H9 (cell line): ENCODE measurements around the gene BHLHA9. TPM values are rescaled to one million over a fixed set of nuclear protein-coding genes. Genes with fewer than 3 reads are reported as not detected.

Experiments
- DNase-seq: peaks from one replicate; pipeline ENCODE4 v3.0.0-alpha.2; 2017
- H2AFZ ChIP-seq: one replicate; pipeline ENCODE4 v1.6.1; 2013; ENCODE audit warnings: mild to moderate bottlenecking, low read length, control low read depth, moderate library complexity
- H2AK5ac ChIP-seq: 2 replicates; pipeline ENCODE4 v1.6.1; 2013; ENCODE audit warnings: low read length, control low read depth, mixed read lengths; ENCODE audit not compliant: insufficient read length
- H2BK120ac ChIP-seq: one replicate; pipeline ENCODE4 v1.6.1; 2013; ENCODE audit warnings: low read depth, mild to moderate bottlenecking, low read length, control low read depth, inconsistent platforms; ENCODE audit not compliant: poor library complexity, severe bottlenecking
- H2BK12ac ChIP-seq: 2 replicates; pipeline ENCODE4 v1.6.1; 2013; ENCODE audit warnings: low read length, control low read depth, mixed read lengths, low read depth; ENCODE audit not compliant: insufficient read length
- H2BK15ac ChIP-seq: 2 replicates; pipeline ENCODE4 v1.6.1; 2013; ENCODE audit warnings: low read depth, low read length, control low read depth
- H2BK20ac ChIP-seq: one replicate; pipeline ENCODE4 v1.6.1; 2013; ENCODE audit warnings: low read depth, mild to moderate bottlenecking, low read length, control low read depth, inconsistent platforms; ENCODE audit not compliant: poor library complexity, severe bottlenecking
- H2BK5ac ChIP-seq: 2 replicates; pipeline ENCODE4 v1.6.1; 2013; ENCODE audit warnings: low read length, control low read depth, mixed read lengths; ENCODE audit not compliant: insufficient read length
- H3K14ac ChIP-seq: 2 replicates; pipeline ENCODE4 v1.6.1; 2013; ENCODE audit warnings: low read length, control low read depth; ENCODE audit not compliant: insufficient read depth
- H3K18ac ChIP-seq: 2 replicates; pipeline ENCODE4 v1.6.1; 2013; ENCODE audit warnings: low read depth, mild to moderate bottlenecking, mixed read lengths, low read length, control low read depth; ENCODE audit not compliant: insufficient read length
- H3K23ac ChIP-seq: 2 replicates; pipeline ENCODE4 v1.6.1; 2013; ENCODE audit warnings: low read length, control low read depth, mixed read lengths, low read depth; ENCODE audit not compliant: insufficient read length
- H3K23me2 ChIP-seq: 2 replicates; pipeline ENCODE4 v1.6.1; 2013; ENCODE audit warnings: low read depth, mild to moderate bottlenecking, mixed read lengths, low read length, control low read depth; ENCODE audit not compliant: insufficient read length, poor library complexity, severe bottlenecking
- H3K27ac ChIP-seq: 2 replicates; pipeline ENCODE4 v1.5.1; 2013; ENCODE audit warnings: low read length, control low read depth, mixed read lengths, low read depth; ENCODE audit not compliant: insufficient read length
- H3K27me3 ChIP-seq: 2 replicates; pipeline ENCODE4 v1.6.1; 2013; ENCODE audit warnings: low read length, control low read depth, inconsistent platforms; ENCODE audit not compliant: insufficient read depth
- H3K4ac ChIP-seq: 2 replicates; pipeline ENCODE4 v1.6.1; 2013; ENCODE audit warnings: low read depth, mild to moderate bottlenecking, control low read depth, inconsistent platforms, low read length, moderate library complexity
- H3K4me1 ChIP-seq: 2 replicates; pipeline ENCODE4 v1.6.1; 2013; ENCODE audit warnings: low read length, control low read depth, inconsistent platforms; ENCODE audit not compliant: insufficient read depth
- H3K4me2 ChIP-seq: 2 replicates; pipeline ENCODE4 v1.6.1; 2013; ENCODE audit warnings: low read length, control low read depth, mixed read lengths; ENCODE audit not compliant: insufficient read length, insufficient read depth
- H3K56ac ChIP-seq: 2 replicates; pipeline ENCODE4 v1.6.1; 2013; ENCODE audit warnings: low read depth, mild to moderate bottlenecking, mixed read lengths, low read length, control low read depth; ENCODE audit not compliant: insufficient read length
- H3K79me1 ChIP-seq: 2 replicates; pipeline ENCODE4 v1.6.1; 2013; ENCODE audit warnings: low read depth, mild to moderate bottlenecking, moderate library complexity, low read length, control low read depth, inconsistent platforms; ENCODE audit not compliant: insufficient read depth, poor library complexity, severe bottlenecking
- H3K79me2 ChIP-seq: 2 replicates; pipeline ENCODE4 v1.6.1; 2013; ENCODE audit warnings: low read length, control low read depth, inconsistent platforms; ENCODE audit not compliant: insufficient read depth
- H3K9ac ChIP-seq: 2 replicates; pipeline ENCODE4 v1.6.1; 2013; ENCODE audit warnings: low read length, control low read depth, mixed read lengths; ENCODE audit not compliant: insufficient read length; ENCODE audit errors: extremely low read depth
- H3K9me3 ChIP-seq: one replicate; pipeline ENCODE4 v1.6.1; 2013; ENCODE audit warnings: low read depth, low read length, inconsistent platforms; ENCODE audit not compliant: control insufficient read depth
- H3T11ph ChIP-seq: one replicate; pipeline ENCODE4 v1.6.1; 2013; ENCODE audit warnings: mild to moderate bottlenecking, low read length, control low read depth, inconsistent platforms
- H4K20me1 ChIP-seq: one replicate; pipeline ENCODE4 v1.6.1; 2013; ENCODE audit not compliant: control insufficient read depth, insufficient read length, insufficient read depth
- H4K5ac ChIP-seq: 2 replicates; pipeline ENCODE4 v1.6.1; 2013; ENCODE audit warnings: low read depth, mild to moderate bottlenecking, mixed read lengths, low read length, control low read depth; ENCODE audit not compliant: insufficient read length
- H4K8ac ChIP-seq: replicated peaks from 2 replicates; pipeline ENCODE4 v1.6.1; 2013; ENCODE audit warnings: low read length, control low read depth, mixed read lengths, low read depth; ENCODE audit not compliant: insufficient read length
- H4K91ac ChIP-seq: 2 replicates; pipeline ENCODE4 v1.6.1; 2013; ENCODE audit warnings: low read depth, mild to moderate bottlenecking, moderate library complexity, mixed read lengths, low read length, control low read depth; ENCODE audit not compliant: insufficient read length
- H3K27ac Mint-ChIP-seq, 3 experiments: 2 replicates in 2 of 3; 3 replicates in 1 of 3; pipeline ENCODE4 v1.8.0; 2020 to 2021; ENCODE audit warnings: mixed read lengths in 3 of 3, mild to moderate bottlenecking in 1 of 3, moderate library complexity in 1 of 3
- H3K27me3 Mint-ChIP-seq: 2 replicates; pipeline ENCODE4 v1.8.0; 2021; ENCODE audit warnings: low read depth, mild to moderate bottlenecking, moderate library complexity, mixed read lengths
- H3K36me3 Mint-ChIP-seq, 3 experiments: 2 replicates in 2 of 3; 3 replicates in 1 of 3; pipeline ENCODE4 v1.8.0; 2020 to 2021; ENCODE audit warnings: low read depth in 3 of 3, mixed read lengths in 3 of 3; ENCODE audit not compliant: insufficient read depth in 1 of 3
- H3K4me1 Mint-ChIP-seq, 2 experiments: 2 replicates each; pipeline ENCODE4 v1.8.0; 2020; ENCODE audit warnings: mixed read lengths in 2 of 2
- H3K4me3 Mint-ChIP-seq, 2 experiments: 2 replicates in 1 of 2; 3 replicates in 1 of 2; pipeline ENCODE4 v1.8.0; 2020 to 2021; ENCODE audit warnings: mild to moderate bottlenecking in 2 of 2, mixed read lengths in 2 of 2, moderate library complexity in 1 of 2
- H3K9me3 Mint-ChIP-seq, 2 experiments: 2 replicates in 1 of 2; 3 replicates in 1 of 2; pipeline ENCODE4 v1.8.0; 2020; ENCODE audit warnings: mild to moderate bottlenecking in 2 of 2, mixed read lengths in 2 of 2, moderate library complexity in 1 of 2
- WGBS: extraction: QIAGEN DNeasy Blood & Tissue Kit; methylation state at CpG from one replicate; pipeline ENCODE4 v1.1.7; 2013; ENCODE audit warnings: missing lambda C conversion rate, low lambda C conversion rate, mixed read lengths; ENCODE audit not compliant: insufficient read length; ENCODE audit errors: extremely low coverage; 5-methylcytosine and 5-hydroxymethylcytosine counted together
- total RNA-seq: library from RNA; stranded (reverse); gene quantifications from 2 replicates; pipeline ENCODE4 v1.2.1, GENCODE V29; 2021
- TF ChIP-seq, protein P1 (sequence below): fragments of 200-600 bp; sonication (generic); conservative IDR thresholded peaks from 3 replicates; pipeline ENCODE4 v1.8.0; 2021; ENCODE audit warnings: antibody characterized with exemption, mild to moderate bottlenecking

The BHLHA9 gene
- total RNA-seq, 1 experiment from 2014 or later, result not detected

DNA sequence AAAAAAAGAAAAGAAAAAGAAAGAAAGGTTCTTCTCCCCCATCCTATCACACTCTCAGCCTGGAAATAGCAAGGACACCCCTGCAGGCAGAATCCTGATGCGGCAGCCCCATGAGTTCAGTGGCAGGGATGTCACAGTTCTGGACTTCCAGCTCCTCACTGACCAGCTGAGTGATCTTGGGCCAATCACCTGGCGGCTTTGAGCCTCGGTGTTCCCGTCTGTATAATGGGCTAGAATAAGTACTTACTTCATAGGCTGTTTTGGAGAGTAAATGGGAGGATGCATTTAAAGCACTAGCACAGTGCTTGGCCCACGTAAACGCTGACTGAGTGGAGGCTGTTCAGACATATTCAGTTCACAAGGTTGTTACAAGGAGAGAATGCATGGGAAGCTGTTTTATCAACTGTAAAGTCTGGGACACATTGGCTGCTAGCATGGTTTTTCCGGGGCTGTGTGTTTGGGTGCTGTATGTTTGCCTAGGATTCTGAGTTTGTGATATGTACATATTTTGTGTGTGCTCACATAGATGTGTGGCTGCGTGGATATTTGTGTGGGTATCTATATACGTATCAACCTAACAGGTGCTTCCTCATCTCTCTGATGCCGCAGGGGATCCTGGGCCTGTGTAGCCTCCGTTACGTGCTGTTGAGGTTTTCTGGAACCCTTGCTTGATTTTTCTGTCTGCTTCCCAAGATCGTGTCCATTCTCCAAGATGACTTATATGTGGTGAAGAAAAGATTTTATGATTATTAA, 3.4 kb downstream of the BHLHA9 start:
- TF ChIP-seq, protein P1, sequence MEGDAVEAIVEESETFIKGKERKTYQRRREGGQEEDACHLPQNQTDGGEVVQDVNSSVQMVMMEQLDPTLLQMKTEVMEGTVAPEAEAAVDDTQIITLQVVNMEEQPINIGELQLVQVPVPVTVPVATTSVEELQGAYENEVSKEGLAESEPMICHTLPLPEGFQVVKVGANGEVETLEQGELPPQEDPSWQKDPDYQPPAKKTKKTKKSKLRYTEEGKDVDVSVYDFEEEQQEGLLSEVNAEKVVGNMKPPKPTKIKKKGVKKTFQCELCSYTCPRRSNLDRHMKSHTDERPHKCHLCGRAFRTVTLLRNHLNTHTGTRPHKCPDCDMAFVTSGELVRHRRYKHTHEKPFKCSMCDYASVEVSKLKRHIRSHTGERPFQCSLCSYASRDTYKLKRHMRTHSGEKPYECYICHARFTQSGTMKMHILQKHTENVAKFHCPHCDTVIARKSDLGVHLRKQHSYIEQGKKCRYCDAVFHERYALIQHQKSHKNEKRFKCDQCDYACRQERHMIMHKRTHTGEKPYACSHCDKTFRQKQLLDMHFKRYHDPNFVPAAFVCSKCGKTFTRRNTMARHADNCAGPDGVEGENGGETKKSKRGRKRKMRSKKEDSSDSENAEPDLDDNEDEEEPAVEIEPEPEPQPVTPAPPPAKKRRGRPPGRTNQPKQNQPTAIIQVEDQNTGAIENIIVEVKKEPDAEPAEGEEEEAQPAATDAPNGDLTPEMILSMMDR, result no peak
- no peak overlapping the region for H3K4me3 Mint-ChIP-seq
- H3K36me3 Mint-ChIP-seq, result no peaks in the 10 kb centered on the region

More for the DNA sequence above, 3.4 kb downstream of the BHLHA9 start:
- H4K5ac ChIP-seq, result no peak overlapping the region
- H3K56ac ChIP-seq, result no peak overlapping the region
- no peak overlapping the region for H2AK5ac ChIP-seq
- H3K4me2 ChIP-seq, result no peak overlapping the region
- no peaks in the 10 kb centered on the region for H3K4me1 ChIP-seq
- H2BK12ac ChIP-seq, result no peak overlapping the region
- H3K79me1 ChIP-seq, result no peaks in the 10 kb centered on the region
- no peak overlapping the region for H4K91ac ChIP-seq
- H3T11ph ChIP-seq, result no peak overlapping the region
- H3K23ac ChIP-seq, result no peak overlapping the region
- H2BK5ac ChIP-seq, result no peak overlapping the region
- H2BK20ac ChIP-seq, result no peak overlapping the region
- H3K9me3 ChIP-seq, result no peaks in the 10 kb centered on the region
- H3K18ac ChIP-seq, result no peak overlapping the region
- H3K27ac ChIP-seq, result no peak overlapping the region
- no peak overlapping the region for H2BK120ac ChIP-seq
- no peak overlapping the region for H3K4ac ChIP-seq
- H2AFZ ChIP-seq, result no peak overlapping the region
- Mint-ChIP-seq H3K27me3 (peaks cover 18% of the 10 kb centered on the region), H3K4me1 (peaks cover 0 to 4% of the 10 kb centered on the region in 2 experiments; a peak in 2 of 4 replicates), H3K9me3 (no peaks in the 10 kb centered on the region; a peak in 1 of 5 replicates), H3K27ac (no peak overlapping the region)
- H4K8ac ChIP-seq, result no peak overlapping the region
- H3K79me2 ChIP-seq, result no peaks in the 10 kb centered on the region
- no peaks in the 10 kb centered on the region for H4K20me1 ChIP-seq
- H3K9ac ChIP-seq, result no peak overlapping the region
- H3K23me2 ChIP-seq, result no peaks in the 10 kb centered on the region
- H3K14ac ChIP-seq, result no peak overlapping the region
- H2BK15ac ChIP-seq, result no peak overlapping the region
- H3K27me3 ChIP-seq, result no peaks in the 10 kb centered on the region
- no CpG with 5 or more reads among the region's 13 CpGs for WGBS
- peak; percentile 23 for DNase-seq
